Endothelial cell of umbilical vein (primary cell): ENCODE data around the gene HTT-AS. TPM values are rescaled to one million over a fixed set of nuclear protein-coding genes. Genes with fewer than 3 reads are reported as not detected.

ENCODE experiments used
- BruUV-seq: library from RNA; stranded (reverse); fragments of 400-500 nt; replicated peaks from 2 replicates; lab custom pipeline; 2021; lab: Mats Ljungman, UMichigan
- CTCF ChIA-PET: fragments of 300-600, 350-600 bp; sonication (Branson Sonifier 250); formaldehyde crosslinking; loops from one replicate; lab custom pipeline; 2021; ENCODE audit warnings: antibody characterized with exemption, inconsistent platforms; lab: Charles Lee
- POLR2A ChIA-PET: fragments of 300-600, 350-600 bp; sonication (Branson Sonifier 250); formaldehyde crosslinking; loops from one replicate; lab custom pipeline; 2021; ENCODE audit warnings: antibody characterized with exemption, inconsistent platforms; lab: Charles Lee
- DNase-seq: peaks from one replicate; pipeline ENCODE4 v3.0.0-alpha.2; 2011; ENCODE audit warnings: low read depth, low spot score
- FAIRE-seq: peaks from 2 replicates; lab custom pipeline; 2011; peaks lifted over from hg19 to GRCh38; lab: Jason Lieb, UNC
- H2AFZ ChIP-seq: 2 replicates; pipeline ENCODE4 v1.6.0; 2012; ENCODE audit warnings: low read depth, low read length, control low read depth, inconsistent platforms
- H3K27ac ChIP-seq: 2 replicates; pipeline ENCODE4 v1.5.1; 2011; ENCODE audit warnings: low read depth, mild to moderate bottlenecking, control low read depth, low read length, moderate library complexity; ENCODE audit not compliant: insufficient read depth
- H3K27me3 ChIP-seq, 2 experiments: 2 replicates each; pipeline versions ENCODE4 v1.6.0 to v1.6.1; 2011; ENCODE audit warnings: low read length in 2 of 2, mixed read lengths in 1 of 2; ENCODE audit not compliant: control insufficient read depth in 2 of 2, insufficient read depth in 2 of 2
- H3K36me3 ChIP-seq, 2 experiments: 2 replicates in 1 of 2; 3 replicates in 1 of 2; pipeline ENCODE4 v1.5.1; 2011; ENCODE audit warnings: low read length in 2 of 2, mild to moderate bottlenecking in 1 of 2, moderate library complexity in 1 of 2; ENCODE audit not compliant: control insufficient read depth in 2 of 2, insufficient read depth in 2 of 2; ENCODE audit errors: extremely low read depth in 1 of 2
- H3K4me1 ChIP-seq: 3 replicates; pipeline ENCODE4 v1.5.1; 2011; ENCODE audit warnings: mild to moderate bottlenecking, low read length; ENCODE audit not compliant: control insufficient read depth, insufficient read depth; ENCODE audit errors: extremely low read depth
- H3K4me2 ChIP-seq: 2 replicates; pipeline ENCODE4 v1.6.1; 2011; ENCODE audit warnings: low read length, control low read depth, mixed read lengths; ENCODE audit not compliant: insufficient read depth
- H3K4me3 ChIP-seq, 3 experiments: fragments of 200-600 bp in 1 of 3; sonication (generic), shearing (Covaris generic) in 1 of 3; replicated peaks in 1 of 3; 2 replicates each; pipeline ENCODE4 v1.5.1; 2011 to 2016; ENCODE audit warnings: control low read depth in 3 of 3, low read length in 3 of 3, mild to moderate bottlenecking in 2 of 3, inconsistent platforms in 1 of 3, low read depth in 1 of 3, moderate library complexity in 1 of 3; ENCODE audit not compliant: insufficient read depth in 1 of 3
- H3K79me2 ChIP-seq: 2 replicates; pipeline ENCODE4 v1.6.0; 2012; ENCODE audit warnings: low read length, inconsistent platforms; ENCODE audit not compliant: control insufficient read depth, insufficient read depth
- H3K9ac ChIP-seq: replicated peaks from 2 replicates; pipeline ENCODE3; 2011; ENCODE audit warnings: low read length, control low read depth; ENCODE audit not compliant: insufficient read depth; ENCODE audit errors: extremely low read depth
- H3K9me1 ChIP-seq: replicated peaks from 3 replicates; pipeline ENCODE4 v1.6.0; 2011; ENCODE audit warnings: mild to moderate bottlenecking, low read length; ENCODE audit not compliant: control insufficient read depth, insufficient read depth; ENCODE audit errors: extremely low read depth
- H3K9me3 ChIP-seq: replicated peaks from 2 replicates; pipeline ENCODE4 v1.5.1; 2012; ENCODE audit warnings: low read length, inconsistent platforms; ENCODE audit not compliant: control insufficient read depth, insufficient read depth
- H4K20me1 ChIP-seq: replicated peaks from 2 replicates; pipeline ENCODE3; 2011; ENCODE audit warnings: mild to moderate bottlenecking, low read length; ENCODE audit not compliant: control insufficient read depth, insufficient read depth; ENCODE audit errors: extremely low read depth
- CTCF ChIP-seq, 2 donors: IDR thresholded peaks; 1 replicate in 1 of 2; 2 replicates in 1 of 2; pipeline ENCODE4 v1.5.1; 2011; ENCODE audit warnings: low read length in 2 of 2, mild to moderate bottlenecking in 2 of 2, moderate library complexity in 2 of 2, control low read depth in 1 of 2, inconsistent platforms in 1 of 2, low read depth in 1 of 2; ENCODE audit not compliant: insufficient read depth in 1 of 2; ENCODE audit errors: extremely low read depth in 1 of 2
- EZH2 ChIP-seq: IDR thresholded peaks from 2 replicates; pipeline ENCODE4 v1.6.1; 2012; ENCODE audit warnings: borderline replicate concordance, low read depth, mild to moderate bottlenecking, moderate library complexity, low read length, inconsistent platforms; ENCODE audit not compliant: severe bottlenecking
- FOS ChIP-seq: IDR thresholded peaks from 2 replicates; pipeline ENCODE4 v1.6.1; 2011; ENCODE audit warnings: mild to moderate bottlenecking, low read length, moderate library complexity, borderline replicate concordance; ENCODE audit not compliant: insufficient read depth
- GATA2 ChIP-seq: IDR thresholded peaks from 2 replicates; pipeline ENCODE4 v1.7.0; 2011; ENCODE audit warnings: low read depth, mild to moderate bottlenecking, moderate library complexity, mixed read lengths, low read length; ENCODE audit not compliant: insufficient read length, insufficient read depth
- JUN ChIP-seq: IDR thresholded peaks from 2 replicates; pipeline ENCODE4 v1.6.1; 2011; ENCODE audit warnings: borderline replicate concordance, low read depth; ENCODE audit not compliant: insufficient read length, insufficient read depth
- MYC ChIP-seq: IDR thresholded peaks from one replicate; pipeline ENCODE4 v1.6.1; 2011; ENCODE audit warnings: mild to moderate bottlenecking, low read depth, low read length
- POLR2A ChIP-seq: IDR thresholded peaks from 2 replicates; pipeline ENCODE4 v1.6.1; 2012; ENCODE audit warnings: low read depth, mild to moderate bottlenecking, control low read depth, low read length
- POLR2AphosphoS5 ChIP-seq: IDR thresholded peaks from 2 replicates; pipeline ENCODE4 v1.6.1; 2012; ENCODE audit warnings: low read depth, mild to moderate bottlenecking, control low read depth, low read length, moderate library complexity; ENCODE audit not compliant: insufficient read depth
- dilution Hi-C: fragments of 300-500 bp; cut with MboI; formaldehyde crosslinking; loops from one replicate; pipeline ENCODE4 v1.15.0; 2019; ENCODE audit warnings: low sequenced_read_pairs; ENCODE audit not compliant: extremely low pct_ligation_motif_present
- intact Hi-C: fragments of 100-400 bp; cut with micrococcal nuclease; formaldehyde crosslinking; loops from one replicate; pipeline ENCODE4 v1.10.0; 2022
- polyA plus RNA-seq, 4 experiments: library from polyadenylated mRNA; depleted of rRNA in 3 of 4; stranded (reverse) in 3 of 4; unstranded in 1 of 4; fragments of >200 nt; gene quantifications; 2 replicates each; pipeline versions ENCODE4 v1.2.1 to v1.2.3, GENCODE V29; 2011 to 2012; ENCODE audit warnings: missing spikeins in 1 of 4
- total RNA-seq: library from RNA; stranded (reverse); gene quantifications from 2 replicates; pipeline ENCODE4 v1.2.3, GENCODE V29; 2021
- TF ChIP-seq, protein P1 (sequence below): IDR thresholded peaks from 2 replicates; pipeline ENCODE4 v1.6.1; 2011; ENCODE audit not compliant: insufficient read depth, insufficient read length

Gene HTT-AS
- total and polyA plus RNA-seq, 2 donors (not counting 3 experiments of a cell fraction or from before 2014, with no cell fraction given) = not detected

- H3K4me1 ChIP-seq = no peaks in the 10 kb centered on the region
- no peaks in the 10 kb centered on the region for H3K9me3 ChIP-seq
- no peak for DNase-seq
- peaks cover 2 to 5% of the 10 kb centered on the region in 2 experiments for H3K27me3 ChIP-seq
- TF ChIP-seq JUN (no peak), GATA2 (no peak), POLR2A (no peak), CTCF (IDR thresholded peaks at IDR 0.05; ENCODE audit: extremely low read depth in 1 of 2, insufficient read depth in 1 of 2, low read depth in 1 of 2, low read length in 2 of 2) (no peak)
- H3K9me1 ChIP-seq = no peaks in the 10 kb centered on the region
- H3K9ac ChIP-seq = no peak overlapping the region
- ChIA-PET POLR2A (no interaction called here), CTCF (no interaction called here)
- no peak overlapping the region for H3K27ac ChIP-seq
- dilution Hi-C loops (no loop called here), intact Hi-C loops (no loop called here)
- H3K4me2 ChIP-seq = no peak overlapping the region
- H3K79me2 ChIP-seq = no peaks in the 10 kb centered on the region
- FAIRE-seq = no peak
- no peaks in the 10 kb centered on the region for H3K36me3 ChIP-seq
- no peak overlapping the region for H3K4me3 ChIP-seq
- no peaks in the 10 kb centered on the region for H4K20me1 ChIP-seq
- no peak overlapping the region for H2AFZ ChIP-seq
- BruUV-seq = no TSS peak
These were observed 53.2 kb downstream of the HTT-AS start for GRCh38 chr4:3021127-3021526.

DNA sequence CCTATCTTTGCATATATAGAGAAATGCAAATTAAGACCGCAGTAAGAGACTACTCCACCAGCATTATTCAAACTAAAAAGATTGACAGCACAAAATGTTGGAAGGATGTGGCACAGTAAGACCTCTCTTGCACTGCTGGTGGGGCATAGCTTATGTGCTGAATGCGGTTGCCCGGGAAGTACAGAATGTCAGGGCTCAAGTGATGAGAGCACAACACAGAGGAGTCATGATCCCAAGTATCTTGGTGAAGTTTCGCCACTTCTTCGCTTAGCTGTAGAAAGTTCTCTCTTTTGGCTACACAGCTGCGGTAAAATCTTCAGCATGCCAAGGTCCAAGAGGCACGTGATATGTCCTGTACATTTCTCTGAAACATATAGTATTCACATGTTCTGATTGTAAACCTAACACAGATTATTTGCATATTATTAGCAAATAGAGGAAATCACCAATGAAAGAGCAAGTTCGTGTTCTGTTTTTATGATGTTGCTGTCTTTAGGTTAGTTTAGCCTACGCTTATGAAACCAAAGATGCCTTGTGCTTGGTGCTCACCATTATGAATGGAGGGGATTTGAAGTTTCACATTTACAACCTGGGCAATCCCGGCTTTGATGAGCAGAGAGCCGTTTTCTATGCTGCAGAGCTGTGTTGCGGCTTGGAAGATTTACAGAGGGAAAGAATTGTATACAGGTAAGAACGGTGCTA lies 55.0 kb downstream of the HTT-AS start:
- Histone ChIP-seq H3K9me3 (no peaks in the 10 kb centered on the region), H3K4me2 (no peak overlapping the region), H3K27ac (no peak overlapping the region), H3K4me3 (no peak overlapping the region), H4K20me1 (no peaks in the 10 kb centered on the region), H3K36me3 (no peaks in the 10 kb centered on the region), H3K9ac (no peak overlapping the region), H3K27me3 (peaks cover 2 to 5% of the 10 kb centered on the region in 2 experiments), H3K9me1 (no peaks in the 10 kb centered on the region), H3K79me2 (no peaks in the 10 kb centered on the region), H3K4me1 (no peaks in the 10 kb centered on the region), H2AFZ (no peak overlapping the region)
- CTCF ChIA-PET = no interaction called here
- DNase-seq = no peak
- dilution Hi-C loops (no loop called here), intact Hi-C loops (no loop called here)
- no TSS peak for BruUV-seq
- POLR2A ChIA-PET = no interaction called here
- TF ChIP-seq MYC = no peak
- no peak for TF ChIP-seq POLR2A
- no peak for TF ChIP-seq GATA2
- no peak for TF ChIP-seq FOS
- no peak for TF ChIP-seq POLR2AphosphoS5
- no peak for TF ChIP-seq CTCF (IDR thresholded peaks at IDR 0.05; ENCODE audit: extremely low read depth in 1 of 2, insufficient read depth in 1 of 2, low read depth in 1 of 2, low read length in 2 of 2)
- TF ChIP-seq, protein P1, sequence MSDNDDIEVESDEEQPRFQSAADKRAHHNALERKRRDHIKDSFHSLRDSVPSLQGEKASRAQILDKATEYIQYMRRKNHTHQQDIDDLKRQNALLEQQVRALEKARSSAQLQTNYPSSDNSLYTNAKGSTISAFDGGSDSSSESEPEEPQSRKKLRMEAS = no peak
- TF ChIP-seq JUN = no peak
- no peak for TF ChIP-seq EZH2
- FAIRE-seq = no peak
